GM12878 (cell line): ENCODE results near the gene CCDC9B. TPM values are rescaled to one million over a fixed set of nuclear protein-coding genes. Genes with fewer than 3 reads are reported as not detected.

Source experiments
- ATAC-seq: fragments of 200-7000 bp; cut with Tn5 transposase; 3 replicates; pipeline ENCODE4 v1.9.1; 2020; ENCODE audit warnings: mild to moderate bottlenecking, moderate library complexity
- BruUV-seq: library from RNA; stranded (reverse); fragments of 400-500 nt; replicated peaks from 2 replicates; lab custom pipeline; 2021; lab: Mats Ljungman, UMichigan
- CTCF ChIA-PET: fragments of 300-600 bp; sonication (Branson Sonifier 250); formaldehyde crosslinking; extraction: SDS; loops from one replicate; lab custom pipeline; 2021; ENCODE audit warnings: inconsistent platforms; lab: Yijun Ruan, JAX
- POLR2A ChIA-PET: fragments of 350-600 bp; formaldehyde crosslinking; extraction: SDS; loops from one replicate; lab custom pipeline; 2021; ENCODE audit warnings: inconsistent platforms; lab: Charles Lee
- RAD21 ChIA-PET: fragments of 300-600 bp; sonication (Branson Sonifier 250); formaldehyde crosslinking; loops from one replicate; lab custom pipeline; 2023; ENCODE audit warnings: antibody characterized with exemption; ENCODE audit not compliant: unreplicated experiment; lab: Charles Lee
- SMC1A ChIA-PET: fragments of 300-600 bp; sonication (Branson Sonifier 250); formaldehyde crosslinking; loops from one replicate; lab custom pipeline; 2023; ENCODE audit not compliant: unreplicated experiment, uncharacterized antibody; lab: Charles Lee
- DNase-seq: peaks from one replicate; pipeline ENCODE4 v3.0.0-alpha.2; 2011; ENCODE audit warnings: low read depth, low spot score
- FAIRE-seq: peaks from 3 replicates; lab custom pipeline; 2011; peaks lifted over from hg19 to GRCh38; lab: Jason Lieb, UNC
- H2AFZ ChIP-seq: 2 replicates; pipeline ENCODE4 v1.6.0; 2011; ENCODE audit warnings: low read depth, low read length, control low read depth; ENCODE audit not compliant: control insufficient read depth
- H3K27ac ChIP-seq: 2 replicates; pipeline ENCODE4 v1.5.1; 2011; ENCODE audit warnings: control low read depth; ENCODE audit not compliant: control insufficient read depth, insufficient read depth
- H3K27me3 ChIP-seq, 2 experiments: replicated peaks in 1 of 2; 2 replicates each; pipeline versions ENCODE4 v1.6.0 to v1.6.1; 2011; ENCODE audit warnings: low read length in 1 of 2; ENCODE audit not compliant: control insufficient read depth in 2 of 2, insufficient read depth in 2 of 2
- H3K36me3 ChIP-seq, 2 experiments: 2 replicates each; pipeline ENCODE4 v1.5.1; 2011; ENCODE audit warnings: low read length in 1 of 2; ENCODE audit not compliant: control insufficient read depth in 2 of 2, insufficient read depth in 2 of 2
- H3K4me1 ChIP-seq: 2 replicates; pipeline ENCODE4 v1.6.1; 2011; ENCODE audit warnings: mild to moderate bottlenecking, low read length, moderate library complexity, mixed read lengths; ENCODE audit not compliant: control insufficient read depth, insufficient read depth
- H3K4me2 ChIP-seq: 2 replicates; pipeline ENCODE4 v1.6.0; 2011; ENCODE audit warnings: control low read depth; ENCODE audit not compliant: control insufficient read depth, insufficient read depth
- H3K4me3 ChIP-seq: fragments of 200-600 bp; sonication (generic); 2 replicates; pipeline ENCODE4 v1.5.1; 2016
- H3K79me2 ChIP-seq: 2 replicates; pipeline ENCODE4 v1.6.0; 2011; ENCODE audit warnings: low read length; ENCODE audit not compliant: control insufficient read depth, insufficient read depth
- H3K9ac ChIP-seq: 2 replicates; pipeline ENCODE4 v1.8.0; 2011; ENCODE audit warnings: low read length, control low read depth, mixed read lengths; ENCODE audit not compliant: control insufficient read depth, insufficient read depth
- H3K9me3 ChIP-seq: replicated peaks from 3 replicates; pipeline ENCODE4 v1.5.1; 2011; ENCODE audit warnings: mild to moderate bottlenecking, low read length; ENCODE audit not compliant: control insufficient read depth, insufficient read depth
- H4K20me1 ChIP-seq: 2 replicates; pipeline ENCODE4 v1.6.0; 2011; ENCODE audit not compliant: control insufficient read depth, insufficient read depth
- CBX5 ChIP-seq: sonication (generic); IDR thresholded peaks from 2 replicates; pipeline ENCODE4 v1.6.1; 2016; ENCODE audit warnings: low read depth, moderate library complexity, mild to moderate bottlenecking, inconsistent platforms
- EZH2 ChIP-seq: IDR thresholded peaks from 2 replicates; pipeline ENCODE4 v1.6.1; 2012; ENCODE audit warnings: low read depth, mild to moderate bottlenecking, control low read depth, inconsistent platforms, low read length, borderline replicate concordance; ENCODE audit not compliant: control insufficient read depth
- NBN ChIP-seq: fragments of 450-650 bp; IDR thresholded peaks from 2 replicates; pipeline ENCODE4 v1.6.1; 2016
- POLR2AphosphoS2 ChIP-seq: IDR thresholded peaks from 2 replicates; pipeline ENCODE4 v1.6.1; 2011; ENCODE audit warnings: low read depth, mild to moderate bottlenecking, low read length, improper control_type of control experiment, moderate library complexity
- REST ChIP-seq: IDR thresholded peaks from 2 replicates; pipeline ENCODE4 v1.6.1; 2012; ENCODE audit warnings: mild to moderate bottlenecking, low read depth, low read length
- SIX5 ChIP-seq: IDR thresholded peaks from 2 replicates; pipeline ENCODE4 v1.6.1; 2011; ENCODE audit warnings: mild to moderate bottlenecking, low read depth, low read length, moderate library complexity; ENCODE audit not compliant: severe bottlenecking
- SPI1 ChIP-seq: IDR thresholded peaks from 2 replicates; pipeline ENCODE4 v1.6.1; 2011; ENCODE audit warnings: low read depth, mild to moderate bottlenecking, low read length, moderate library complexity, borderline replicate concordance; ENCODE audit not compliant: insufficient read depth
- WGBS: methylation state at CpG from one replicate; pipeline ENCODE4 v1.1.6; 2016; ENCODE audit warnings: low lambda C conversion rate; ENCODE audit not compliant: insufficient replicate concordance, insufficient coverage; ENCODE audit errors: missing lambda C conversion rate; 5-methylcytosine and 5-hydroxymethylcytosine counted together
- in situ Hi-C: fragments of 300-500 bp; cut with MboI; formaldehyde crosslinking; loops from 9 replicates; pipeline ENCODE4 v1.14.3; 2018; ENCODE audit warnings: mixed read lengths
- intact Hi-C: fragments of 100-400 bp; cut with micrococcal nuclease; formaldehyde crosslinking; loops from one replicate; pipeline ENCODE4 v1.14.2; 2022; ENCODE audit not compliant: unreplicated experiment
- polyA plus RNA-seq, 11 experiments: library from polyadenylated mRNA; depleted of rRNA in 4 of 11; unstranded in 6 of 11; stranded (reverse) in 5 of 11; fragments of >200 nt; fragmentation: Nextera tagmentation in 4 of 11; fragmentation: Illumina TruSeq in 1 of 11; extraction: Ambion mirVana in 4 of 11; extraction: Trizol in 1 of 11; gene quantifications; 1 replicate in 1 of 11; 2 replicates in 10 of 11; pipeline versions ENCODE4 v1.2.1 to v1.2.3, GENCODE V29; 2011 to 2016; ENCODE audit warnings: inconsistent platforms in 2 of 11, missing spikeins in 2 of 11, low read depth in 1 of 11
- total RNA-seq, 4 experiments: library from RNA; depleted of rRNA in 3 of 4; stranded (reverse); fragments of >200 nt in 3 of 4; fragmentation: Illumina TruSeq in 1 of 4; extraction: Trizol in 1 of 4; gene quantifications; 2 replicates each; pipeline versions ENCODE4 v1.2.1 to v1.2.3, GENCODE V29; 2013 to 2021
- TF ChIP-seq, protein P1 (sequence below): IDR thresholded peaks from 2 replicates; pipeline ENCODE4 v1.6.1; 2012; ENCODE audit warnings: low read depth, low read length, improper control_type of control experiment
- TF ChIP-seq, protein P2 (sequence below): fragments of 450-650 bp; IDR thresholded peaks from 2 replicates; pipeline ENCODE4 v1.6.1; 2017; ENCODE audit warnings: borderline replicate concordance

CCDC9B gene
- total and polyA plus RNA-seq, 10 of the 15 experiments (the other 5 are each of a cell fraction or from before 2014, with no cell fraction given) = 0.01 to 0.08 (median 0.03) TPM; not detected in 6

DNA sequence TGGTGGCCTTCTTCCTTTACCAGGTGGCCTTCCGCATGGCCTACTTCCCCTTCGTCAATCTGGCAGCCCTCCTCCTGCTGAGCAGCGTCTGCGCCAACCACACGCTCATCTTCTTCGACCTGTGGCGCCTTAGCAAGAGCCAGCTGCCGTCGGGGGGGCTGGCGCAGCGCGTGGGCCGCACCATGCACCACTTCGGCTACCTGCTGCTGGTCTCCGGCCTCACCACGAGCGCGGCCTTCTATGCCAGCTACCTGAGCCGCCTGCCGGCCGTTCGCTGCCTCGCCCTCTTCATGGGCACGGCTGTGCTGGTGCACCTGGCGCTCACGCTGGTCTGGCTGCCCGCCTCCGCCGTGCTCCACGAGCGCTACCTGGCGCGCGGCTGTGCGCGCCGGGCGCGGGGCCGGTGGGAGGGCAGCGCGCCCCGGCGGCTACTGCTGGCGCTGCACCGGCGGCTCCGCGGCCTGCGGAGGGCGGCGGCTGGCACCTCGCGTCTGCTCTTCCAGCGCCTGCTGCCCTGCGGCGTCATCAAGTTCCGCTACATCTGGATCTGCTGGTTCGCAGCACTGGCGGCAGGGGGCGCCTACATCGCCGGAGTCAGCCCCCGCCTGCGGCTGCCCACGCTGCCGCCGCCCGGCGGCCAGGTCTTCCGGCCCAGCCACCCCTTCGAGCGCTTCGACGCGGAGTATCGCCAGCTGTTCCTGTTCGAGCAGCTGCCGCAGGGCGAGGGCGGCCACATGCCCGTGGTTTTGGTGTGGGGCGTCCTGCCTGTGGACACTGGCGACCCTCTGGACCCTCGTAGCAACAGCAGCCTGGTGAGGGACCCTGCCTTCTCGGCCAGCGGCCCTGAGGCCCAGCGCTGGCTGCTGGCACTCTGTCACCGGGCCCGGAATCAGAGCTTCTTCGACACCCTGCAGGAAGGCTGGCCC lies 27.2 kb upstream of the CCDC9B start (continued):
- TF ChIP-seq, protein P1, sequence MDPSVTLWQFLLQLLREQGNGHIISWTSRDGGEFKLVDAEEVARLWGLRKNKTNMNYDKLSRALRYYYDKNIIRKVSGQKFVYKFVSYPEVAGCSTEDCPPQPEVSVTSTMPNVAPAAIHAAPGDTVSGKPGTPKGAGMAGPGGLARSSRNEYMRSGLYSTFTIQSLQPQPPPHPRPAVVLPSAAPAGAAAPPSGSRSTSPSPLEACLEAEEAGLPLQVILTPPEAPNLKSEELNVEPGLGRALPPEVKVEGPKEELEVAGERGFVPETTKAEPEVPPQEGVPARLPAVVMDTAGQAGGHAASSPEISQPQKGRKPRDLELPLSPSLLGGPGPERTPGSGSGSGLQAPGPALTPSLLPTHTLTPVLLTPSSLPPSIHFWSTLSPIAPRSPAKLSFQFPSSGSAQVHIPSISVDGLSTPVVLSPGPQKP = 0 out of 2 replicates have a peak, but pooled peaks have one; percentile 28

- intact Hi-C loops (no loop called here), in situ Hi-C loops (no loop called here)
- RAD21 ChIA-PET = interaction anchor here (1.4 kb wide), 1 partner anchor 23 kb away, joined by 4 read pairs; no protein-coding TSS in a partner anchor
- no peak overlapping the region for H3K9ac ChIP-seq
- H3K4me1 ChIP-seq = peaks cover 8% of the 10 kb centered on the region
- SMC1A ChIA-PET = interaction anchor here (1.3 to 2.4 kb wide), 2 partner anchors 15 to 55 kb away, joined by 5 to 8 read pairs; partner anchors contain the start of gene KNSTRN
- H3K79me2 ChIP-seq = no peaks in the 10 kb centered on the region
- peak overlapping the region; percentile 69 for H2AFZ ChIP-seq
- H3K4me2 ChIP-seq = peak overlapping the region; percentile 86; the same call in 1 of the 2 replicates
- H3K27me3 ChIP-seq = peaks cover 3 to 5% of the 10 kb centered on the region in 2 experiments
- FAIRE-seq (no peak), DNase-seq (no peak), ATAC-seq (no peak)
- BruUV-seq = no TSS peak
- H3K9me3 ChIP-seq = no peaks in the 10 kb centered on the region
- no peak overlapping the region for H3K27ac ChIP-seq
- no peaks in the 10 kb centered on the region for H4K20me1 ChIP-seq
- TF ChIP-seq CBX5 = no peak
- TF ChIP-seq REST = no peak
- no peak for TF ChIP-seq SIX5
- TF ChIP-seq EZH2 = no peak
- no peak for TF ChIP-seq POLR2AphosphoS2
- TF ChIP-seq, protein P2, sequence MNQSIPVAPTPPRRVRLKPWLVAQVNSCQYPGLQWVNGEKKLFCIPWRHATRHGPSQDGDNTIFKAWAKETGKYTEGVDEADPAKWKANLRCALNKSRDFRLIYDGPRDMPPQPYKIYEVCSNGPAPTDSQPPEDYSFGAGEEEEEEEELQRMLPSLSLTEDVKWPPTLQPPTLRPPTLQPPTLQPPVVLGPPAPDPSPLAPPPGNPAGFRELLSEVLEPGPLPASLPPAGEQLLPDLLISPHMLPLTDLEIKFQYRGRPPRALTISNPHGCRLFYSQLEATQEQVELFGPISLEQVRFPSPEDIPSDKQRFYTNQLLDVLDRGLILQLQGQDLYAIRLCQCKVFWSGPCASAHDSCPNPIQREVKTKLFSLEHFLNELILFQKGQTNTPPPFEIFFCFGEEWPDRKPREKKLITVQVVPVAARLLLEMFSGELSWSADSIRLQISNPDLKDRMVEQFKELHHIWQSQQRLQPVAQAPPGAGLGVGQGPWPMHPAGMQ = no peak
- TF ChIP-seq SPI1 = no peak
- TF ChIP-seq NBN = no peak
- CTCF ChIA-PET = interaction anchor here (0.6 to 7.5 kb wide), 9 partner anchors 15 to 56 kb away, joined by 3 to 58 read pairs (median 5); partner anchors contain the start of genes CCDC9B, IVD and KNSTRN
- 40% methylated on average over 5 of the region's 5 CpGs for WGBS
- H3K36me3 ChIP-seq = no peaks in the 10 kb centered on the region
- no peak overlapping the region; the same call in 1 of the 2 replicates for H3K4me3 ChIP-seq
- POLR2A ChIA-PET = interaction anchor here (0.5 kb wide), 1 partner anchor 12 kb away, joined by 4 read pairs; no protein-coding TSS in a partner anchor
These were observed 26.6 kb upstream of the CCDC9B start for GRCh38 chr15:40367371-40367685.
